WTC11 (cell line): ENCODE results near the gene WDR27. TPM values are rescaled to one million over a fixed set of nuclear protein-coding genes. Genes with fewer than 3 reads are reported as not detected.

Experiments
- ATAC-seq: fragments of 200-7000 bp; cut with Tn5 transposase; 2 replicates; pipeline ENCODE4 v1.10.0; 2021; ENCODE audit warnings: mild to moderate bottlenecking, moderate library complexity
- CTCF ChIA-PET: fragments of 300-600 bp; sonication (Branson Sonifier 250); formaldehyde crosslinking; loops from one replicate; lab custom pipeline; 2021; ENCODE audit warnings: antibody characterized with exemption; lab: Charles Lee
- POLR2A ChIA-PET: fragments of 350-600 bp; sonication (Branson Sonifier 250); formaldehyde crosslinking; loops from one replicate; lab custom pipeline; 2021; ENCODE audit warnings: antibody characterized with exemption; lab: Charles Lee
- DNase-seq: peaks from one replicate; pipeline ENCODE4 v3.0.0; 2021; ENCODE audit warnings: low spot score
- H3K27ac Mint-ChIP-seq: 2 replicates; pipeline ENCODE4 v1.8.0; 2021; ENCODE audit warnings: mixed read lengths
- H3K27me3 Mint-ChIP-seq: 2 replicates; pipeline ENCODE4 v1.8.0; 2021; ENCODE audit warnings: low read depth, mild to moderate bottlenecking, moderate library complexity, mixed read lengths
- H3K36me3 Mint-ChIP-seq: 2 replicates; pipeline ENCODE4 v1.8.0; 2021; ENCODE audit warnings: mixed read lengths
- H3K4me1 Mint-ChIP-seq: 2 replicates; pipeline ENCODE4 v1.8.0; 2022; ENCODE audit warnings: mixed read lengths
- H3K4me3 Mint-ChIP-seq: 2 replicates; pipeline ENCODE4 v1.8.0; 2021; ENCODE audit warnings: mild to moderate bottlenecking, moderate library complexity, mixed read lengths
- H3K9me3 Mint-ChIP-seq: 2 replicates; pipeline ENCODE4 v1.8.0; 2021; ENCODE audit warnings: mixed read lengths
- ATF1 ChIP-seq: sonication (generic); formaldehyde crosslinking; IDR thresholded peaks from 2 replicates; pipeline ENCODE4 v1.8.1; 2023; ENCODE audit warnings: mild to moderate bottlenecking, moderate library complexity, missing genetic modification reagents
- ATF3 ChIP-seq: sonication (generic); formaldehyde crosslinking; conservative IDR thresholded peaks from 2 replicates; pipeline ENCODE4 v1.8.1; 2022; ENCODE audit warnings: mild to moderate bottlenecking, missing genetic modification reagents
- FOXJ3 ChIP-seq: sonication (generic); formaldehyde crosslinking; IDR thresholded peaks from 2 replicates; pipeline ENCODE4 v1.9.0; 2021; ENCODE audit warnings: missing genetic modification reagents, mild to moderate bottlenecking, borderline replicate concordance
- FOXP1 ChIP-seq: sonication (generic); formaldehyde crosslinking; IDR thresholded peaks from 2 replicates; pipeline ENCODE4 v1.8.0; 2022; ENCODE audit warnings: missing genetic modification reagents, mild to moderate bottlenecking, moderate library complexity, borderline replicate concordance
- GABPB1 ChIP-seq: sonication (generic); formaldehyde crosslinking; IDR thresholded peaks from 2 replicates; pipeline ENCODE4 v1.8.1; 2023; ENCODE audit warnings: mild to moderate bottlenecking, missing genetic modification reagents
- HMGXB4 ChIP-seq: sonication (generic); formaldehyde crosslinking; IDR thresholded peaks from 2 replicates; pipeline ENCODE4 v1.8.1; 2023; ENCODE audit warnings: mild to moderate bottlenecking, moderate library complexity, missing genetic modification reagents
- JAZF1 ChIP-seq: fragments of 250-450 bp; sonication (Bioruptor Pico); IDR thresholded peaks from 2 replicates; pipeline ENCODE4 v1.9.0; 2021; ENCODE audit warnings: moderate library complexity, mild to moderate bottlenecking, inconsistent platforms
- JUN ChIP-seq: sonication (generic); formaldehyde crosslinking; IDR thresholded peaks from 2 replicates; pipeline ENCODE4 v1.8.0; 2023; ENCODE audit warnings: mild to moderate bottlenecking, missing genetic modification reagents
- NFE2L1 ChIP-seq: sonication (generic); formaldehyde crosslinking; IDR thresholded peaks from 2 replicates; pipeline ENCODE4 v1.8.1; 2023; ENCODE audit warnings: missing genetic modification reagents
- NR2C2 ChIP-seq: sonication (generic); formaldehyde crosslinking; IDR thresholded peaks from 2 replicates; pipeline ENCODE4 v1.8.0; 2022; ENCODE audit warnings: mild to moderate bottlenecking, missing genetic modification reagents
- SMAD3 ChIP-seq: sonication (generic); formaldehyde crosslinking; IDR thresholded peaks from 2 replicates; pipeline ENCODE4 v1.8.0; 2022; ENCODE audit warnings: missing genetic modification reagents, mild to moderate bottlenecking, borderline replicate concordance
- SOX15 ChIP-seq: fragments of 250-450 bp; sonication (Bioruptor Pico); IDR thresholded peaks from 2 replicates; pipeline ENCODE4 v1.9.0; 2021; ENCODE audit warnings: mild to moderate bottlenecking
- TP53 ChIP-seq: sonication (generic); formaldehyde crosslinking; IDR thresholded peaks from 2 replicates; pipeline ENCODE4 v1.8.1; 2023; ENCODE audit warnings: mild to moderate bottlenecking, missing genetic modification reagents
- ZNF416 ChIP-seq: fragments of 250-450 bp; sonication (Bioruptor Pico); IDR thresholded peaks from 2 replicates; pipeline ENCODE4 v1.9.0; 2021; ENCODE audit warnings: mild to moderate bottlenecking, inconsistent platforms
- ZNF532 ChIP-seq: fragments of 250-450 bp; sonication (Bioruptor Pico); IDR thresholded peaks from 2 replicates; pipeline ENCODE4 v1.9.0; 2021; ENCODE audit warnings: mild to moderate bottlenecking, borderline replicate concordance
- ZNF671 ChIP-seq: fragments of 250-450 bp; sonication (Bioruptor Pico); IDR thresholded peaks from 2 replicates; pipeline ENCODE4 v1.8.0; 2021; ENCODE audit warnings: mild to moderate bottlenecking
- total RNA-seq: library from RNA; stranded (reverse); gene quantifications from 3 replicates; pipeline ENCODE4 v1.2.3, GENCODE V29; 2021

Gene WDR27
- total RNA-seq, 1 experiment from 2014 or later: 126 TPM

- no peak for ATAC-seq
- Mint-ChIP-seq H3K27me3 (no peaks in the 10 kb centered on the region), H3K27ac (no peak overlapping the region), H3K9me3 (peaks cover 4% of the 10 kb centered on the region; the same call in 1 of the 2 replicates), H3K4me3 (no peak overlapping the region), H3K4me1 (no peaks in the 10 kb centered on the region), H3K36me3 (peaks cover 31% of the 10 kb centered on the region)
- CTCF ChIA-PET: interaction anchor here (1.1 kb wide), 1 partner anchor 20 kb away, joined by 3 read pairs; no protein-coding TSS in a partner anchor
- no peak for DNase-seq
- POLR2A ChIA-PET: no interaction called here
- TF ChIP-seq JAZF1 (CRISPR knock-in tag) (no peak), GABPB1 (CRISPR knock-in tag) (no peak), ZNF532 (no peak), ZNF671 (no peak)
These were observed 61.4 kb downstream of the WDR27 start for GRCh38 chr6:169640351-169640852.

- Mint-ChIP-seq H3K27me3 (no peaks in the 10 kb centered on the region), H3K27ac (no peak overlapping the region), H3K9me3 (peaks cover 4% of the 10 kb centered on the region; the same call in 1 of the 2 replicates), H3K4me1 (no peaks in the 10 kb centered on the region), H3K4me3 (no peak overlapping the region), H3K36me3 (peaks cover 29% of the 10 kb centered on the region)
- peak; percentile 51 for ATAC-seq
- ChIA-PET POLR2A (no interaction called here), CTCF (interaction anchor here (1.1 kb wide), 1 partner anchor 19 kb away, joined by 3 read pairs; no protein-coding TSS in a partner anchor)
- no peak for DNase-seq
- TF ChIP-seq FOXP1 (CRISPR knock-in tag): no peak
- TF ChIP-seq ATF1 (CRISPR knock-in tag): no peak
- TF ChIP-seq FOXJ3: no peak
- no peak for TF ChIP-seq SMAD3 (CRISPR knock-in tag)
- no peak for TF ChIP-seq NR2C2 (CRISPR knock-in tag)
- TF ChIP-seq JUN (CRISPR knock-in tag): no peak
- no peak for TF ChIP-seq SOX15 (CRISPR knock-in tag)
- no peak for TF ChIP-seq NFE2L1 (CRISPR knock-in tag)
- no peak for TF ChIP-seq ATF3 (CRISPR knock-in tag)
- no peak for TF ChIP-seq HMGXB4 (CRISPR knock-in tag)
These were observed 62.1 kb downstream of the WDR27 start for GRCh38 chr6:169639653-169640278.

GRCh38 chr6:169638915-169639314, 62.9 kb downstream of the WDR27 start:
- POLR2A ChIA-PET: no interaction called here

More at GRCh38 chr6:169638915-169639314, 62.9 kb downstream of the WDR27 start:
- TF ChIP-seq TP53 (CRISPR knock-in tag): no peak
- TF ChIP-seq ZNF416 (CRISPR knock-in tag): no peak
- TF ChIP-seq, all 79 proteins: peak for 0
- Mint-ChIP-seq H3K36me3 (peaks cover 33% of the 10 kb centered on the region), H3K4me1 (no peaks in the 10 kb centered on the region), H3K9me3 (peaks cover 4% of the 10 kb centered on the region; the same call in 1 of the 2 replicates), H3K4me3 (no peak overlapping the region), H3K27ac (no peak overlapping the region; the same call in 1 of the 2 replicates), H3K27me3 (no peaks in the 10 kb centered on the region)
- DNase-seq (no peak), ATAC-seq (no peak)
- CTCF ChIA-PET: no interaction called here
